ENCODE data around the gene ROR2.

ROR2 gene

DNA sequence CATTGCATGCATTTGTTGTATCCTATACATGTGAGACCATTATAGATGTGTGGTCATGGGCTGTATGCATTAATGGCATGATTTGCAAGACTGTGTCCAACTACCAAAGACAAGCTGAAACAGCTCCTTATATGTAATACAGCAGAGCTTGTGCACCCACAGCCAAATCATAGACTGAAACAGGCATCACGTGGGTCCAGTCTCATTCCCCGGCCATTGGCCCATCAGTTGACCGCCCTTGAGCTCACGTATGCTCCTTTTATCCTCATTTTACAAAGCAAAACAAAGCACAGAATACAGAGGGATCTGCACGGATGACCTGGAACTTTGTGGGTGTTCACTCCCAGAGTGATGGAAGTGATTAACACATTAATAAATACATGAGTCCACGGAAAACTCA lies 109.1 kb downstream of the ROR2 start:
- no peak for DNase-seq (ENCODE audit: low read depth)

GRCh38 chr9:91840469-91840868 lies 109.6 kb downstream of the ROR2 start:
- DNase-seq (ENCODE audit: low read depth) = no peak

GRCh38 chr9:91839926-91840465 lies 110.0 kb downstream of the ROR2 start:
- DNase-seq (ENCODE audit: low read depth) = no peak

DNA sequence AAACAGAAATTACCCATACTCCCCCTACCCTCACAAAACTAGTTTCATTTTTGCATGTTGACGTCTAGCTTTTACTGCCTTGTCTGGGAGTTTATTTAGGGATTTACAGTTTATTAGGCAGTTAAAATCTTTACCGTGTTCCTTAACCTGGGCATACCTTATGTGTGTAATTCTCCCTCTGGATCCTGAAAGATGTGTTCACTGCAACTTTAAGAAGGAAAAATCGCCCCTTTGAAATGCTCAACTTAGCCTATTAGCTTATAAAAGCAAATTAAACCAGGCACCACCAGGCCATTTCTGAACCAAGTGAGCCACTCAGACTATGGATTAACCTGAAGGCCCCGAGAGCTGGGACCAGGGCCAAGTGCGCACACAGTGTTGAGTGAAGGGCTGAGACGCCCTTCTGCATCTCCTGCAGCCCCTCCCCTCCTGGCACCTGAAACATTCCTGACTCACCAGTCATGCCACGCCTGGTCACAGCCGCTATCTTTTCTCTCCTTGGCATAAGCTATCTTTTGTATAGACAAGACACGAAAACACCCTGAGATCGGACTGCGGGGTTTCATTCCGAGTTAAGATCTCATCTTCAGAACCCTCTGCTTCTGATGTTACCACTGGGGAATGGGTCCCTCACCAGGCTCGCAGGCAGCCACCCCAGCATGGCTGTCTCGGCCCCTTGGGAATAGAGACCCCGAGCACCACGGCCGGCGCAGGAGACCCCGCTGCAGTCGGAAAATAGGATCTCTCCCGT lies 111.9 kb downstream of the ROR2 start:
- no peak for DNase-seq (ENCODE audit: low read depth)

- no peak for DNase-seq (ENCODE audit: low read depth)
Measured at GRCh38 chr9:91836515-91836914, 113.5 kb downstream of the ROR2 start.

- no peak for DNase-seq (ENCODE audit: low read depth)
Measured at GRCh38 chr9:91835632-91836031, 114.4 kb downstream of the ROR2 start.

DNA sequence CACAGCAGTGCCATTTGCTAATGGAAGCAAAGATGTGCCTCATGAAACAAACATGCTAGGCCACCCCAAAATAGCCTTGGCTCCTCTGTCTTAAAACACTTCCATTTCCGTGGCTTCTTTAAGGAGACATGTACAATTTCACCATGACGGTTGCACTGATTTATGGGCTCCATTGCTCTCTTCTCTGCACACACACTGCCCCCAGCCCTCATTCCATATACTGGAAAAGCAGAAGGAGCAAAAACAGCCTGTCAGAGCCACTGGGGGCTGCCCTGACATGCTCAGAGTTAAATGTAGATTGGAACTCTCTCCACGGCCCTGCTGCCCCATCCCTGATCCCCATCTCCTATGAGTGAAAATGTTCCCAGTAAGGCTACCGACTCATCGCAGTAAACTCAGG lies 114.8 kb downstream of the ROR2 start:
- DNase-seq (ENCODE audit: low read depth) = no peak

GRCh38 chr9:91834740-91835139 lies 115.3 kb downstream of the ROR2 start:
- DNase-seq (ENCODE audit: low read depth) = no peak

DNA sequence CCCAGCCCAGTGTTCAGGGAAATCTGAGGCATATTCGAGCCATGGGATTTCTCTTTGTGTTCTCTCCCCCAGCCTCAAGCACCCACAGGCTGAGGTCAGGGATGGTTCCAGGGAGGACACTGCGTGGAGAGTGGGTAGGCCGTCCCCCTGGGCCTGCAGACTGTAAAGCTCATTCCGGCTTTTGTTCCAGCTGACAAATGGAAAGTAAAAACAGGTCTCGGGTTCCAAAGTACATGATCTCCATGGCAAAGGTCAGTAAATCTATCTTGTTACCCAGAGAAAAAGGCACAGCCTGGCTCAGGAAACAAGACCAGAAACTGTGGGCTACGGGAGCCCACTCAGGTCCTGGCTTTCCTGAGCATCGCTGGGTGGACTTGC lies 116.2 kb downstream of the ROR2 start:
- DNase-seq (ENCODE audit: low read depth) = no peak

- no peak for DNase-seq (ENCODE audit: low read depth)
Measured at GRCh38 chr9:91833096-91833877, 116.7 kb downstream of the ROR2 start.

GRCh38 chr9:91832322-91832721 lies 117.7 kb downstream of the ROR2 start:
- DNase-seq (ENCODE audit: low read depth) = no peak

GRCh38 chr9:91825866-91826265 lies 124.2 kb downstream of the ROR2 start:
- no peak for DNase-seq (ENCODE audit: low read depth)

DNA sequence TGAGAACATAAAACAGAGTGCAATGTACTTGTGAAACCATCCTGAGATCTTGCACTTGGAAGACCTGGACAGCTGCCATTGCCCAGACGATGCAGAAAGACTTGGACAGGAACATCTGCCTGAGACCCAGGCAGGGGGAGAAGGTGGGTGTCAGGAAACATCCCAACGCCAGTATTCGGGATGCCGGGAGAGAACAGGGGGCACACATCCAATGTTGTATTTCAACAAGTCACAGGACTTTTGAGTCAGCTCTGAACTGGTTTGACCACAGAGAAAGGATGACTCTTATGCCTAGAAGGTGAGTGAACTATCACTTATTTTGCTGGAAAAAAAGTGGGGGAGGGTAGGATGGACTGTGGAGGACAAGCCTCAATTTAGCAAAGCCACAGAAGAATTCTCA lies 124.6 kb downstream of the ROR2 start:
- DNase-seq (ENCODE audit: low read depth) = no peak

DNA sequence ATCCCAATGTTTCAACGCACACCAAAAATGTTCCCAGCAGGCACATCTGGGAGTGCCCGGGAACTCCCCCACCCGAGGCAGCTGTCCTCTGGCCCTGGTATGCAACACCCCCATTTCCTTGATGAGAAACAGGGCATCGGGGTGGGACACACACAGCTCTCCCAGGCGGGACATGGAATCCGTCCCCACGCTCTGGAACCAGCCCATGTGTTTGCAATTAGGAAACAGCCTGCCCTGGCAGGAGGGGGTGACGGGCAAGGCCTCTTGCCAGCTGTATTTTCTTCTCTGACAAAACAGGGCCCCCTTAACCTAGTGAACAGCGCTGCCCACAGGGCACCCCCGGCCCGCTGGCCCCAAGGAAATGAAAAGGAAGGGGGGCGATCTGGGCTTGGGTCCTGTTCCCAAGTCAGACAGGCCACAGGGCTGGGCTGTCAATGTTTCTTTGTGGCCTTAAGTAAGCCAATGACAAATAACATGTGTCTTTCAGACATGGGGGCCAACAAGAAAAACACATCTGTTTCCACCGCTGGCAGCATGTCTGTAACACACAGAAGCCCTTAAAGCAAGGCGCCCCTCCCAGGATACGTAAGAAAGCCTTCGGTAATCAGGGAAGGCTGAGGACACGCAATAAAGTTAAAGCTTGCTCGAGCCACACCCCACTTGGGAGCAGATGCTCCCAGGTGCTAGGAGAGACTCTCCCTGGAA lies 125.3 kb downstream of the ROR2 start:
- DNase-seq (ENCODE audit: low read depth) = no peak

DNA sequence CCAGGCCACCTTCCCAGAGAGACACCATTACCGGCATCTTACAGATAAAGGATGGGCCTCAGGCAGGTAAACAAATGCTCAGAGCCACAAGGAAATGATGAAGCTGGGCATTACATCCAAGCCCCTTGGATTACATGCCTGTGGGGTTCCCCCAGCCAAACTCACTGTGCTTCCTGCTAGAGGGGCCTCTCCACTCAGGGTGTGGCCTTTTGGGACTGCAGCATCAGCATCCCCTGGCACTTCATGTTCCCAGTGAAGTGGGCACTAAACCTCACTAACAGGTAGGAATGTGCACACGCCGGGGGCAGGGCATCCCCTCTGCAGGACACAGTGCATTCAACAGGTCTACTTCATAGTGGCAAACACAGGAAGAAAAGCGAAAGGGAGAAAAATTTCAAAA lies 125.9 kb downstream of the ROR2 start:
- no peak for DNase-seq (ENCODE audit: low read depth)

DNA sequence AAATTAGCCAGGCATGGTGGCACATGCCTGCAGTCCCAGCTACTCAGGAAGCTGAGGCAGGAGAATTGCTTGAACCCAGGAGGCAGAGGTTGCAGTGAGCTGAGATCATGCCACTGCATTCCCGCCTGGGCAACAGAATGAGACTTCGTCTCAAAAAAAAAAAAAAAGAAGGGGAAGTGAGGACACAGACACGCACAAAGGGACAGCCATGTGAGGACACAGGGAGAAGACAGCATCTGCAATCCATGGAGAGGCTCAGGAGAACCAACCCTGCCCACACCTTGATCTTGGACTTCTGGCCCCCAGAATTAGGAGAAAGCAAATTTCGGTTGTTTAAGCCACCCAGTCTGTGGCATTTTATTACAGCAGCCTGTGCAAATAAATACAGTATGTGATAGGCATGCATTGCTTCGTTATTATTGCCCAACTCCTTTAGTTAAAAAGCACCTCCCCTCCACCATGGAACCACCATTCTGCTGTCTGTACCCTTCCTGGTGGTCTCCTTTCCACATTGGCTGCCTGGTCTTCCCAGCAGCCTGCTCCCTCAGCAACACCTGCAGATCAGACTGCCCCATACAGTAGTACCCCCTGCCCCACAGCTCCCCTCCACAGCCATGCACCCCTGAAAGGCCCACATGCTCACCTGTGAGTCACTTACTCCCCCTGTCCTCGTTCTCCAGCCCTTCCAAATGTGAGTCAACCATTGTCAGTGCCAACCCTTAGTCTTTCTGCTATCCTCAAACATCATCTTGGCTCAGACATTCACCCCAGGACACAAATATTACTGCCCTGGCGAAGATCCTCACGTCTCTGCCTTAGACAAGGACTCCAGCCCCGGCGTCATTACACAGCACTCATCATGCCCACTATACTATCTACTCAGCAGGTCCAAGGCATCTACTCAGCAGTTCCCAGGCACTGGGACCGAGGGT lies 128.8 kb downstream of the ROR2 start:
- no peak for DNase-seq (ENCODE audit: low read depth)

DNA sequence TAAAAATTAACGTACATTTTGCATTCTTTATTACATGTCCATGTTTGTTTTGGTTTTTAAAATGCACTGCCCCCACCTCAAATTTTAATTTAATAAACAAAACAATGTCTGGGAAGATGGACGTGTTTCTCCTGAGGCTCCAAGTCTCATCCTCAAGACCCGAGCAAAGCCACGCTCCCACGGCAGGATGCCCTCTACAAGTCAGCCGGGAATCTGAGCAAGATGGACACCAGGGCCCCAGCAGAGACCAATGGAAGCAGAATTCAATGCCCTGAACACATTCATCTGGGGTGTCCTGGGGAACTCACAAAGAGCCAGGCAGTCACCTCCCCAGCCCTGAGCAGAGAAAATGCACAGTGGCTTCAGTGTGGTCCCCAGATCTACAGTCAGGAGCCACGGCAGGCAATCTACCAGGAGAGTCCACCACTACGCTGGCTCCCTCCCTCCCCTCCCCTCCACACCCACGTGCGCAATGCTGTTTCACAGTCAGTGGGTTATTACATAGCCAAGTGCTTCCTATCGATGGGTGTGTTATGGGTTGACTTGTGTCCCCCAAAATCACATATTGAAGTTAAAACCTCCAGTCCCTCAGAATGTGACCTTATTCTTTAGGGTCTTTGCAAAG lies 129.8 kb downstream of the ROR2 start:
- DNase-seq (ENCODE audit: low read depth) = no peak

DNA sequence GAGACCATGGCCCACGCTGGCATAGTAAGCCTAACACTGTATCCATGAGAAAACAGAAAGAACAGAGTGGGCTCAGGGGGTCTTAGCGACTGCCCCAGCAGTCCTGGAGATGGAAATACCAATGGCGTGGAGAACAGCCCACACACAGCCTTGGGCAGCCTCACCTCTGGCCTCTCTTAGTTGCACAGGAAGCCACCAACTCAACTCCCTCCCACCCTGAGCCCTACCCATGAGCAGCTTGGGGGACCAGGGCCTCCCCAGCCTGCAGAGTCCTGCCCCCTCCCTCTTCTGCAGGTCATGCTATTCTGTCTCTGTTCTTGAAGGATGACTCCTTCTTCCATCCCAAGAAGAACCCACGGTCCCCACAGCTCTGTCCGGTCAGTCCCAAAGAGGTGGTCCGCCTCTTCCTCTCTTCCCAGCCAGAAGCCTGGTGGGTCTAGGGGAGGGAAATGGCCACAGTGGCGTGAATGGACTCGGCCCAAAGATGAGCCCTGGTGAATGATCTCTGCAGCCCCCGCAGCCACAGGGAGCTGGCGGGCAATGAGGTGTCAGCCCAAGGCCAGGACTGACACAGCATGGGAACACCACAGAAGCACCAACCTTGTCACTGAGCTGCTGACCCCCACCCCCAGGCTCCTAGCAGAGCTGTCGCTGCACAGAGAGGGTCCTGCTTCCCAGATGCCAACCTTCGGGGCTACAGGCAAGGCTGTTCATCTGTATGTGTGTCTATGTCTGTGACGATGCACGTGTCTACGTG lies 131.2 kb downstream of the ROR2 start:
- DNase-seq (ENCODE audit: low read depth) = no peak

DNA sequence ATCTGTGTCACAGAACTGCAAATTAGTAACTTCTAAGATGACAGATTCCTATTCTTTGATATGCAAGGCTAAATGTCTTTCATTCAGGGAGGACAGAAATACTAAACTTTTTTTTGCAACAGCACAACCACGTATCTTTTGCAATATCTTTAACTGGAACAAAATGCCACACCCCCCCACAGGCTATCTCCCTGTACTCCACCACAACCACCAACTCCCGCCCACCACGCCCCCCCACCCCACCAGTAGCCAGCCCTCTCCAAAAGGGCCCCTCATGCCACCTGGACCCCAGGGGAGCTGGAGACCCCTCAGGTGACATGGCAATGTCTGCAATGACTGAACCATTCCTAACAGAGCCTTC lies 131.8 kb downstream of the ROR2 start:
- DNase-seq (ENCODE audit: low read depth) = no peak

- DNase-seq (ENCODE audit: low read depth) = no peak
Measured at GRCh38 chr9:91817493-91818224, 132.4 kb downstream of the ROR2 start.
